A673 (cell line): ENCODE results near the gene TSC22D2. TPM values are rescaled to one million over a fixed set of nuclear protein-coding genes. Genes with fewer than 3 reads are reported as not detected.

ENCODE experiments used
- BruUV-seq: library from RNA; stranded (reverse); fragments of 400-500 nt; replicated peaks from 2 replicates; lab custom pipeline; 2021; lab: Mats Ljungman, UMichigan
- CTCF ChIA-PET: fragments of 300-600 bp; sonication (Branson Sonifier 250); formaldehyde crosslinking; loops from one replicate; lab custom pipeline; 2022; ENCODE audit warnings: antibody characterized with exemption; lab: Charles Lee
- POLR2A ChIA-PET: fragments of 300-600 bp; sonication (Branson Sonifier 250); formaldehyde crosslinking; loops from one replicate; lab custom pipeline; 2022; ENCODE audit warnings: antibody characterized with exemption; ENCODE audit not compliant: low non-redundant PET; lab: Charles Lee
- DNase-seq: peaks from one replicate; pipeline ENCODE4 v3.0.0-alpha.2; 2015; ENCODE audit warnings: low spot score
- H3K27ac ChIP-seq: fragments of 200-600 bp; sonication (generic); 2 replicates; pipeline ENCODE4 v1.5.1; 2016; ENCODE audit warnings: mixed run types, low read depth, mild to moderate bottlenecking, mixed read lengths, antibody characterized with exemption, low read length; ENCODE audit not compliant: poor library complexity, severe bottlenecking
- H3K27me3 ChIP-seq: fragments of 200-600 bp; sonication (generic); replicated peaks from 2 replicates; pipeline ENCODE4 v1.6.1; 2017; ENCODE audit warnings: mixed run types, low read depth, mild to moderate bottlenecking, mixed read lengths, antibody characterized with exemption, low read length; ENCODE audit not compliant: insufficient read depth, poor library complexity
- H3K36me3 ChIP-seq: fragments of 200-600 bp; sonication (generic); 2 replicates; pipeline ENCODE4 v1.6.1; 2016; ENCODE audit warnings: mixed run types, mild to moderate bottlenecking, mixed read lengths, antibody characterized with exemption, low read length; ENCODE audit not compliant: insufficient read depth, poor library complexity, severe bottlenecking
- H3K4me1 ChIP-seq: fragments of 200-600 bp; sonication (generic); 2 replicates; pipeline ENCODE4 v1.6.1; 2017; ENCODE audit warnings: mixed run types, mild to moderate bottlenecking, mixed read lengths, antibody characterized with exemption, low read length; ENCODE audit not compliant: insufficient read depth, poor library complexity, severe bottlenecking
- H3K4me3 ChIP-seq: fragments of 200-600 bp; sonication (generic); 2 replicates; pipeline ENCODE4 v1.5.1; 2016; ENCODE audit warnings: low read depth, mixed run types, mild to moderate bottlenecking, mixed read lengths, low read length; ENCODE audit not compliant: poor library complexity, severe bottlenecking
- H3K9me3 ChIP-seq: fragments of 200-600 bp; sonication (generic); 2 replicates; pipeline ENCODE4 v1.6.1; 2016; ENCODE audit warnings: mixed run types, low read depth, mild to moderate bottlenecking, mixed read lengths, antibody characterized with exemption, low read length; ENCODE audit not compliant: poor library complexity, severe bottlenecking
- EZH2 ChIP-seq: fragments of 200-600 bp; sonication (generic); IDR thresholded peaks from 2 replicates; pipeline ENCODE4 v1.6.1; 2017; ENCODE audit warnings: borderline replicate concordance, low read depth, mild to moderate bottlenecking, mixed read lengths, antibody characterized with exemption, low read length; ENCODE audit not compliant: poor library complexity, severe bottlenecking
- intact Hi-C: fragments of 100-400 bp; cut with micrococcal nuclease; formaldehyde crosslinking; loops from one replicate; pipeline ENCODE4 v1.10.0; 2022; ENCODE audit not compliant: unreplicated experiment
- total RNA-seq: library from RNA; stranded (reverse); gene quantifications from 2 replicates; pipeline ENCODE4 v1.2.3, GENCODE V29; 2021
- TF ChIP-seq, protein P1 (sequence below): fragments of 300-800, 200-600 bp; sonication (generic); conservative IDR thresholded peaks from 2 replicates; pipeline ENCODE4 v1.5.1; 2017; ENCODE audit warnings: low read depth, mild to moderate bottlenecking, antibody characterized with exemption, low read length, moderate library complexity, mixed read lengths

The TSC22D2 gene
- total RNA-seq, 1 experiment from 2014 or later = 28.9 TPM

DNA sequence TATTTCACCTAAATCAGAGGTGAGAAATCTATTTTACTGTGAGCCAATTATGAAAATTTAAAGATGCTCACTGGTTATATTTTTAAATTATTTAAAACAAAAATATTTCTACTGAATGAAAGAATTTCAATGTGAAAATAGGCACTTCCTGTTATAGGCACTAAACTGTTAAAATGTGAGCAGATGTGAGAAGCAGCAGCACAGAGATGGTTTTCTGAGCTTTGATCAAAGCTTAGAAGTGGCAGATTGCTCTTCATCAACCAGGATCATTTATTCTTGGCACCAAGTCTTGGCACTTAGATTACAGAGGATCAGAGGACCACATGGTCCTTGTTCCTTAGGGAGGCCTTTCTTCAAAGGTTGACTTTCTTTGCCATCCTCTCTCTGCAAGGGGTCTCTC is 18.0 kb upstream of the TSC22D2 start:
- no TSS peak for BruUV-seq
- H3K9me3 ChIP-seq = no peaks in the 10 kb centered on the region
- no peak for TF ChIP-seq EZH2
- TF ChIP-seq, protein P1, sequence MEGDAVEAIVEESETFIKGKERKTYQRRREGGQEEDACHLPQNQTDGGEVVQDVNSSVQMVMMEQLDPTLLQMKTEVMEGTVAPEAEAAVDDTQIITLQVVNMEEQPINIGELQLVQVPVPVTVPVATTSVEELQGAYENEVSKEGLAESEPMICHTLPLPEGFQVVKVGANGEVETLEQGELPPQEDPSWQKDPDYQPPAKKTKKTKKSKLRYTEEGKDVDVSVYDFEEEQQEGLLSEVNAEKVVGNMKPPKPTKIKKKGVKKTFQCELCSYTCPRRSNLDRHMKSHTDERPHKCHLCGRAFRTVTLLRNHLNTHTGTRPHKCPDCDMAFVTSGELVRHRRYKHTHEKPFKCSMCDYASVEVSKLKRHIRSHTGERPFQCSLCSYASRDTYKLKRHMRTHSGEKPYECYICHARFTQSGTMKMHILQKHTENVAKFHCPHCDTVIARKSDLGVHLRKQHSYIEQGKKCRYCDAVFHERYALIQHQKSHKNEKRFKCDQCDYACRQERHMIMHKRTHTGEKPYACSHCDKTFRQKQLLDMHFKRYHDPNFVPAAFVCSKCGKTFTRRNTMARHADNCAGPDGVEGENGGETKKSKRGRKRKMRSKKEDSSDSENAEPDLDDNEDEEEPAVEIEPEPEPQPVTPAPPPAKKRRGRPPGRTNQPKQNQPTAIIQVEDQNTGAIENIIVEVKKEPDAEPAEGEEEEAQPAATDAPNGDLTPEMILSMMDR = no peak
- H3K4me1 ChIP-seq = peaks cover 13% of the 10 kb centered on the region
- no peak overlapping the region for H3K4me3 ChIP-seq
- ChIA-PET CTCF (no interaction called here), POLR2A (no interaction called here)
- intact Hi-C loops = no loop called here
- DNase-seq = no peak
- H3K36me3 ChIP-seq = no peaks in the 10 kb centered on the region
- H3K27me3 ChIP-seq = no peaks in the 10 kb centered on the region
- H3K27ac ChIP-seq = no peak overlapping the region

DNA sequence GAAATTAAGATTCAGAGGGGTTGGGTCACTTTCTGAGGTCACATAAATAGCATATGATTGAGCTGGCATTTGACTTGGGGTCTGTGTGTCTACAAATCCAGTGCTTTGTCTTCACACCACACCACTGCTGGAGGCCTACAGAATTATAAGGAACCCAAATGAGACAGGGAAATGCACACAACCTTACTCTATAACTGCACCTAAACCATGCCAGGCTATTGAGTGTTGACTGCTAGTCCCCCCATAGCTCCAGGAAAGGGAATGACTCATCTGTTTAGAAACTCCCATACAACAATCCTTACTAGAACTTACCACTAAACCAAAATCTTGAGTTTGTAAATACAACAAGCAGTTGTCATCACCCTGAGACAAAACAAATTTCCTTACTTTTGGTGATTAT is 16.9 kb upstream of the TSC22D2 start:
- Histone ChIP-seq H3K4me1 (peaks cover 13% of the 10 kb centered on the region), H3K27ac (no peak overlapping the region), H3K36me3 (no peaks in the 10 kb centered on the region), H3K4me3 (no peak overlapping the region), H3K9me3 (no peaks in the 10 kb centered on the region), H3K27me3 (no peaks in the 10 kb centered on the region)
- DNase-seq = no peak
- intact Hi-C loops = no loop called here
- BruUV-seq = no TSS peak
- POLR2A ChIA-PET = no interaction called here
- TF ChIP-seq, protein P1 = no peak
- no peak for TF ChIP-seq EZH2
- CTCF ChIA-PET = interaction anchor here (0.7 kb wide), 1 partner anchor 42 kb away, joined by 4 read pairs; no protein-coding TSS in a partner anchor

DNA sequence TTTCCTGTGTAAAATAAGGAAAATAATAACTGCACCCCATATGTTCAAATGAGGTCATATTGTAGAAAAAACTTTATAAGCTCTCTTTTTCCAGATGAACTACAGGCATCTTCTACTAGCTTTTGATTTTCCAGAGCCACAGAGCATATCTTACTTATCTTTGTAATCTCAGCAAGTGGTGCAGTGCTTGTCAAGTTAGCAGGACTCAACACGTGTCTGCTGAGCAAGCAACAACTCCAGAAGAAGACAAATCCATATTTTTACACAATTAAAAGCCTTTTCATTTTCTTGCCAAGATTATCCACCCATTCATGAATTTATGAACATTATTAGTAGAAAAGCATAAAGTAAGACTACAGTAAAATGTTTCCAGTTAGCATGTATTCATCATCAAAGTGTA is 14.4 kb upstream of the TSC22D2 start:
- no TSS peak for BruUV-seq
- ChIA-PET POLR2A (no interaction called here), CTCF (no interaction called here)
- peaks cover 13% of the 10 kb centered on the region for H3K4me1 ChIP-seq
- no peaks in the 10 kb centered on the region for H3K27me3 ChIP-seq
- no peak for DNase-seq
- H3K36me3 ChIP-seq = no peaks in the 10 kb centered on the region
- no peak overlapping the region for H3K4me3 ChIP-seq
- intact Hi-C loops = no loop called here
- H3K27ac ChIP-seq = no peak overlapping the region
- no peaks in the 10 kb centered on the region for H3K9me3 ChIP-seq
- TF ChIP-seq, protein P1 = no peak
- no peak for TF ChIP-seq EZH2
